Loucy (cell line): Measurements from ENCODE around the gene EFNA4.
A peak's percentile ranks its signal among the peaks of the same experiment; 100 is the strongest.
"Not testable (repeated sequence)": the region's sequence is repeated elsewhere in the genome, so short reads cannot be mapped to it uniquely, and the experiment has no call there.

Source experiments
- H2AFZ ChIP-seq: fragments of 200-600 bp; sonication (generic); 2 replicates; pipeline ENCODE4 v1.6.0; 2016; ENCODE audit warnings: antibody characterized with exemption, mild to moderate bottlenecking, low read length, moderate library complexity
- H3F3A ChIP-seq: fragments of 200-600 bp; 2 replicates; pipeline ENCODE4 v1.6.0; 2016; ENCODE audit warnings: antibody characterized with exemption, low read depth, mild to moderate bottlenecking
- H3K27me3 ChIP-seq: fragments of 200-600 bp; sonication (generic); 2 replicates; pipeline ENCODE4 v1.6.1; 2014; ENCODE audit warnings: low read length, mild to moderate bottlenecking; ENCODE audit not compliant: insufficient read depth, poor library complexity, severe bottlenecking
- H3K36me3 ChIP-seq: fragments of 200-600 bp; sonication (generic); 2 replicates; pipeline ENCODE4 v1.6.1; 2016; ENCODE audit warnings: low read length; ENCODE audit not compliant: insufficient read depth
- H3K4me1 ChIP-seq: fragments of 200-600 bp; sonication (generic); 2 replicates; pipeline ENCODE4 v1.5.1; 2014; ENCODE audit warnings: low read length, mild to moderate bottlenecking; ENCODE audit not compliant: insufficient read depth, poor library complexity, severe bottlenecking
- H3K4me2 ChIP-seq: fragments of 200-600 bp; sonication (generic); 2 replicates; pipeline ENCODE4 v1.6.0; 2014; ENCODE audit warnings: antibody characterized with exemption, low read length, low read depth, mild to moderate bottlenecking; ENCODE audit not compliant: poor library complexity, severe bottlenecking
- H3K4me3 ChIP-seq: fragments of 200-600 bp; sonication (generic); 2 replicates; pipeline ENCODE4 v1.5.1; 2014; ENCODE audit warnings: low read length, mild to moderate bottlenecking, mixed read lengths; ENCODE audit not compliant: poor library complexity, severe bottlenecking
- H3K79me2 ChIP-seq: fragments of 200-600 bp; sonication (generic); 2 replicates; pipeline ENCODE4 v1.6.1; 2014; ENCODE audit warnings: low read length; ENCODE audit not compliant: insufficient read depth
- H3K9ac ChIP-seq: fragments of 200-600 bp; sonication (generic); 2 replicates; pipeline ENCODE4 v1.6.0; 2014; ENCODE audit warnings: mild to moderate bottlenecking, low read depth, low read length, moderate library complexity; ENCODE audit not compliant: poor library complexity, severe bottlenecking
- H3K9me2 ChIP-seq: fragments of 200-600 bp; sonication (generic); replicated peaks from 2 replicates; pipeline ENCODE4 v1.6.1; 2016; ENCODE audit warnings: low read depth, low read length, mixed read lengths
- H3K9me3 ChIP-seq: fragments of 200-600 bp; sonication (generic); 2 replicates; pipeline ENCODE4 v1.6.1; 2014; ENCODE audit warnings: mild to moderate bottlenecking, antibody characterized with exemption, low read length, low read depth; ENCODE audit not compliant: insufficient read depth
- H4K20me1 ChIP-seq: fragments of 200-600 bp; sonication (generic); 2 replicates; pipeline ENCODE4 v1.6.0; 2014; ENCODE audit warnings: antibody characterized with exemption, low read length, mild to moderate bottlenecking; ENCODE audit not compliant: insufficient read depth, poor library complexity, severe bottlenecking
- EZH2phosphoT487 ChIP-seq: fragments of 200-600 bp; IDR thresholded peaks from 2 replicates; pipeline ENCODE4 v1.6.1; 2018; ENCODE audit warnings: antibody characterized with exemption, mild to moderate bottlenecking, moderate library complexity, borderline replicate concordance
- TF ChIP-seq, protein P1 (sequence below): fragments of 200-600 bp; sonication (generic); conservative IDR thresholded peaks from 2 replicates; pipeline ENCODE4 v1.5.1; 2014; ENCODE audit warnings: mild to moderate bottlenecking, antibody characterized with exemption, low read length

The EFNA4 gene

GRCh38 chr1:155116113-155116764, 52.7 kb downstream of the EFNA4 start:
- no peaks in the 10 kb centered on the region for H3F3A ChIP-seq
- no peaks in the 10 kb centered on the region for H4K20me1 ChIP-seq
- no peak for TF ChIP-seq EZH2phosphoT487
- TF ChIP-seq, protein P1, sequence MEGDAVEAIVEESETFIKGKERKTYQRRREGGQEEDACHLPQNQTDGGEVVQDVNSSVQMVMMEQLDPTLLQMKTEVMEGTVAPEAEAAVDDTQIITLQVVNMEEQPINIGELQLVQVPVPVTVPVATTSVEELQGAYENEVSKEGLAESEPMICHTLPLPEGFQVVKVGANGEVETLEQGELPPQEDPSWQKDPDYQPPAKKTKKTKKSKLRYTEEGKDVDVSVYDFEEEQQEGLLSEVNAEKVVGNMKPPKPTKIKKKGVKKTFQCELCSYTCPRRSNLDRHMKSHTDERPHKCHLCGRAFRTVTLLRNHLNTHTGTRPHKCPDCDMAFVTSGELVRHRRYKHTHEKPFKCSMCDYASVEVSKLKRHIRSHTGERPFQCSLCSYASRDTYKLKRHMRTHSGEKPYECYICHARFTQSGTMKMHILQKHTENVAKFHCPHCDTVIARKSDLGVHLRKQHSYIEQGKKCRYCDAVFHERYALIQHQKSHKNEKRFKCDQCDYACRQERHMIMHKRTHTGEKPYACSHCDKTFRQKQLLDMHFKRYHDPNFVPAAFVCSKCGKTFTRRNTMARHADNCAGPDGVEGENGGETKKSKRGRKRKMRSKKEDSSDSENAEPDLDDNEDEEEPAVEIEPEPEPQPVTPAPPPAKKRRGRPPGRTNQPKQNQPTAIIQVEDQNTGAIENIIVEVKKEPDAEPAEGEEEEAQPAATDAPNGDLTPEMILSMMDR = no peak
- peak overlapping the region; percentile 14; the same call in 1 of the 2 replicates for H2AFZ ChIP-seq
- no peaks in the 10 kb centered on the region for H3K27me3 ChIP-seq
- H3K9me3 ChIP-seq = no peaks in the 10 kb centered on the region
- H3K4me1 ChIP-seq = peaks cover under 1% of the 10 kb centered on the region
- no peaks in the 10 kb centered on the region for H3K79me2 ChIP-seq
- no peak overlapping the region for H3K9ac ChIP-seq
- no peaks in the 10 kb centered on the region for H3K9me2 ChIP-seq
- no peak overlapping the region for H3K4me3 ChIP-seq
- H3K36me3 ChIP-seq = no peaks in the 10 kb centered on the region
- H3K4me2 ChIP-seq = no peak overlapping the region

- Histone ChIP-seq H2AFZ (no peak overlapping the region), H4K20me1 (no peaks in the 10 kb centered on the region), H3K9me3 (no peaks in the 10 kb centered on the region), H3K4me2 (no peak overlapping the region), H3K79me2 (no peaks in the 10 kb centered on the region), H3K4me3 (no peak overlapping the region), H3K9me2 (no peaks in the 10 kb centered on the region), H3F3A (no peaks in the 10 kb centered on the region), H3K4me1 (no peaks in the 10 kb centered on the region), H3K36me3 (no peaks in the 10 kb centered on the region), H3K9ac (no peak overlapping the region), H3K27me3 (no peaks in the 10 kb centered on the region)
- TF ChIP-seq, protein P1 = no peak
- TF ChIP-seq EZH2phosphoT487 = no peak
Measured at GRCh38 chr1:155117610-155118009, 54.1 kb downstream of the EFNA4 start.

- not testable (repeated sequence) for H3K9ac ChIP-seq, H3K36me3 ChIP-seq, H3K4me2 ChIP-seq, H3K9me2 ChIP-seq, H2AFZ ChIP-seq, H3K9me3 ChIP-seq, H3K79me2 ChIP-seq, H3K4me1 ChIP-seq, H3F3A ChIP-seq, H4K20me1 ChIP-seq, H3K4me3 ChIP-seq, H3K27me3 ChIP-seq
Measured at GRCh38 chr1:155118090-155118489, 54.5 kb downstream of the EFNA4 start.
